GM10266 (cell line): Measurements from ENCODE around the gene CNPY4.
A peak's percentile ranks its signal among the peaks of the same experiment; 100 is the strongest.

Source experiments
- DNase-seq: peaks from one replicate; pipeline ENCODE4 v3.0.0; 2012; ENCODE audit errors: extremely low spot score
- CTCF ChIP-seq: IDR thresholded peaks from 2 replicates; pipeline ENCODE4 v1.5.1; 2012; ENCODE audit warnings: mild to moderate bottlenecking, low read depth; ENCODE audit not compliant: control insufficient read depth, insufficient read depth; ENCODE audit errors: missing control alignments

Gene CNPY4

GRCh38 chr7:100119072-100119969, at the start of gene CNPY4, which contains the start of gene TAF6:
CNPY4 (plus strand) TSS chr7:100119634; CDS start chr7:100119745, 111 bp downstream.
TAF6 (minus strand) TSS chr7:100119358; CDS start chr7:100114209, 5,149 bp downstream.
- TF ChIP-seq CTCF = no peak
- DNase-seq = peak; percentile 98

GRCh38 chr7:100069991-100070390, 49.4 kb upstream of the CNPY4 start:
- TF ChIP-seq CTCF = no peak
- DNase-seq = no peak

- TF ChIP-seq CTCF = no peak
These were observed 48.3 kb upstream of the CNPY4 start for GRCh38 chr7:100071018-100071723.

GRCh38 chr7:100072462-100072861, 47.0 kb upstream of the CNPY4 start:
- DNase-seq = no peak
- TF ChIP-seq CTCF = no peak

More at GRCh38 chr7:100071018-100071723, 48.3 kb upstream of the CNPY4 start:
- no peak for DNase-seq

GRCh38 chr7:100074841-100075240, 44.6 kb upstream of the CNPY4 start:
- no peak for DNase-seq
- no peak for TF ChIP-seq CTCF

GRCh38 chr7:100075418-100075817, 44.0 kb upstream of the CNPY4 start:
- TF ChIP-seq CTCF = no peak
- DNase-seq = no peak

GRCh38 chr7:100077205-100077604, 42.2 kb upstream of the CNPY4 start:
- TF ChIP-seq CTCF = no peak
- DNase-seq = no peak
